GM23338 (cell line): ENCODE measurements around the gene SP100. TPM values are rescaled to one million over a fixed set of nuclear protein-coding genes. Genes with fewer than 3 reads are reported as not detected.

Source experiments
- ATAC-seq: fragments of 200-7000 bp; cut with Tn5 transposase; 3 replicates; pipeline ENCODE4 v1.9.1; 2020
- DNase-seq: peaks from one replicate; pipeline ENCODE4 v3.0.0-alpha.2; 2015; ENCODE audit warnings: low spot score
- H2AFZ ChIP-seq: fragments of 200-600 bp; sonication (generic); 2 replicates; pipeline ENCODE4 v1.8.0; 2016; ENCODE audit warnings: antibody characterized with exemption, mild to moderate bottlenecking, moderate library complexity
- H3F3A ChIP-seq: fragments of 200-600 bp; sonication (generic); replicated peaks from 2 replicates; pipeline ENCODE4 v1.8.0; 2017; ENCODE audit warnings: antibody characterized with exemption, mixed run types, low read depth
- H3K27ac ChIP-seq: fragments of 200-600 bp; sonication (generic); 2 replicates; pipeline ENCODE4 v1.6.1; 2016; ENCODE audit warnings: low read depth
- H3K27me3 ChIP-seq: fragments of 200-600 bp; sonication (generic); 2 replicates; pipeline ENCODE4 v1.8.0; 2016; ENCODE audit warnings: mild to moderate bottlenecking, mixed run types, moderate library complexity; ENCODE audit not compliant: insufficient read depth
- H3K36me3 ChIP-seq: fragments of 200-600 bp; sonication (generic); 2 replicates; pipeline ENCODE4 v1.8.0; 2016; ENCODE audit warnings: mild to moderate bottlenecking; ENCODE audit not compliant: insufficient read depth
- H3K4me1 ChIP-seq: fragments of 200-600 bp; sonication (generic); 2 replicates; pipeline ENCODE4 v1.8.0; 2016; ENCODE audit warnings: mild to moderate bottlenecking, moderate library complexity; ENCODE audit not compliant: insufficient read depth
- H3K4me2 ChIP-seq: fragments of 200-600 bp; sonication (generic); 2 replicates; pipeline ENCODE4 v1.7.1; 2017; ENCODE audit warnings: mixed run types
- H3K4me3 ChIP-seq: fragments of 200-600 bp; sonication (generic); 2 replicates; pipeline ENCODE4 v1.6.1; 2016; ENCODE audit warnings: mixed run types
- H3K79me2 ChIP-seq: fragments of 200-600 bp; sonication (generic); replicated peaks from 2 replicates; pipeline ENCODE4 v1.8.0; 2017; ENCODE audit warnings: mild to moderate bottlenecking; ENCODE audit not compliant: insufficient read depth
- H3K9me2 ChIP-seq: fragments of 200-600 bp; sonication (generic); 2 replicates; pipeline ENCODE4 v1.8.0; 2017; ENCODE audit not compliant: insufficient read depth
- H4K20me1 ChIP-seq: fragments of 200-600 bp; sonication (generic); replicated peaks from 2 replicates; pipeline ENCODE4 v1.8.0; 2017; ENCODE audit warnings: mild to moderate bottlenecking; ENCODE audit not compliant: insufficient read depth
- H3K27ac Mint-ChIP-seq: 2 replicates; pipeline ENCODE4 v1.8.0; 2020; ENCODE audit warnings: inconsistent platforms, mild to moderate bottlenecking, moderate library complexity, mixed read lengths
- H3K27me3 Mint-ChIP-seq: 3 replicates; pipeline ENCODE4 v1.8.0; 2022; ENCODE audit warnings: low read depth, mild to moderate bottlenecking, moderate library complexity, mixed read lengths, inconsistent platforms; ENCODE audit not compliant: insufficient read depth, poor library complexity
- H3K36me3 Mint-ChIP-seq: 3 replicates; pipeline ENCODE4 v1.8.0; 2021; ENCODE audit warnings: low read depth, mild to moderate bottlenecking, inconsistent platforms, moderate library complexity, mixed read lengths
- H3K4me1 Mint-ChIP-seq: 3 replicates; pipeline ENCODE4 v1.8.0; 2020; ENCODE audit warnings: mild to moderate bottlenecking, inconsistent platforms, mixed read lengths
- H3K4me3 Mint-ChIP-seq: 3 replicates; pipeline ENCODE4 v1.8.0; 2021; ENCODE audit warnings: moderate library complexity, mild to moderate bottlenecking, inconsistent platforms, mixed read lengths
- H3K9me3 Mint-ChIP-seq: 3 replicates; pipeline ENCODE4 v1.8.0; 2020; ENCODE audit warnings: moderate library complexity, mild to moderate bottlenecking, inconsistent platforms, mixed read lengths
- CREB1 ChIP-seq: fragments of 250-450 bp; sonication (Bioruptor Pico); IDR thresholded peaks from 2 replicates; pipeline ENCODE4 v1.5.0; 2020; ENCODE audit warnings: low read depth, mild to moderate bottlenecking, moderate library complexity
- CTCF ChIP-seq, 2 experiments: fragments of 200-600 bp in 1 of 2; sonication (generic) in 1 of 2; conservative IDR thresholded peaks; 2 replicates each; pipeline versions ENCODE4 v1.5.1 to v1.6.1; 2016 to 2017; ENCODE audit warnings: antibody characterized with exemption in 2 of 2, low read depth in 2 of 2, mild to moderate bottlenecking in 2 of 2, moderate library complexity in 1 of 2
- ETS1 ChIP-seq: IDR thresholded peaks from 2 replicates; pipeline ENCODE4 v1.6.1; 2016; ENCODE audit warnings: antibody characterized with exemption
- EZH2 ChIP-seq: fragments of 200-600 bp; sonication (generic); IDR thresholded peaks from one replicate; pipeline ENCODE4 v1.8.0; 2017; ENCODE audit warnings: antibody characterized with exemption, mild to moderate bottlenecking, low read depth; ENCODE audit not compliant: unreplicated experiment
- EZH2phosphoT487 ChIP-seq: fragments of 200-600 bp; sonication (generic); IDR thresholded peaks from one replicate; pipeline ENCODE4 v1.8.1; 2018; ENCODE audit warnings: antibody characterized with exemption; ENCODE audit not compliant: unreplicated experiment
- JUNB ChIP-seq: IDR thresholded peaks from one replicate; pipeline ENCODE4 v1.6.1; 2016; ENCODE audit warnings: antibody characterized with exemption; ENCODE audit not compliant: unreplicated experiment
- NANOG ChIP-seq: IDR thresholded peaks from 2 replicates; pipeline ENCODE4 v1.6.1; 2016; ENCODE audit warnings: antibody characterized with exemption, borderline replicate concordance
- POLR2AphosphoS5 ChIP-seq: IDR thresholded peaks from 2 replicates; pipeline ENCODE4 v1.6.1; 2016; ENCODE audit warnings: antibody characterized with exemption, low read depth
- REST ChIP-seq: IDR thresholded peaks from one replicate; pipeline ENCODE4 v1.6.1; 2018; ENCODE audit warnings: antibody characterized with exemption; ENCODE audit not compliant: unreplicated experiment
- STAT1 ChIP-seq: IDR thresholded peaks from one replicate; pipeline ENCODE4 v1.6.1; 2016; ENCODE audit warnings: antibody characterized with exemption; ENCODE audit not compliant: unreplicated experiment
- ZNF114 ChIP-seq: fragments of 250-450 bp; sonication (Bioruptor Pico); IDR thresholded peaks from 2 replicates; pipeline ENCODE4 v1.5.0; 2020; ENCODE audit warnings: mild to moderate bottlenecking, moderate library complexity
- ZNF331 ChIP-seq: fragments of 250-450 bp; sonication (Bioruptor Pico); IDR thresholded peaks from 2 replicates; pipeline ENCODE4 v1.5.0; 2020; ENCODE audit warnings: low read depth, mild to moderate bottlenecking, moderate library complexity
- ZNF462 ChIP-seq: fragments of 250-450 bp; sonication (Bioruptor Pico); IDR thresholded peaks from 2 replicates; pipeline ENCODE4 v1.5.0; 2020; ENCODE audit warnings: mild to moderate bottlenecking, moderate library complexity
- polyA plus RNA-seq: library from polyadenylated mRNA; unstranded; fragments of >200 nt; fragmentation: Nextera tagmentation; extraction: Ambion mirVana; gene quantifications from 2 replicates; pipeline ENCODE4 v1.2.1, GENCODE V29; 2016
- total RNA-seq: library from RNA; depleted of rRNA; stranded (reverse); fragments of >200 nt; shearing (Covaris generic); gene quantifications from 2 replicates; pipeline ENCODE4 v1.2.3, GENCODE V29; 2014

The SP100 gene
- total and polyA plus RNA-seq, 2 experiments from 2014 or later, result 0.44 to 0.73 TPM

- TF ChIP-seq ZNF114 (no peak), CREB1 (no peak), EZH2phosphoT487 (no peak), JUNB (no peak)
Measured at GRCh38 chr2:230413479-230413878, 2.5 kb upstream of the SP100 start (continued).

- Histone ChIP-seq H3K4me1 (no peaks in the 10 kb centered on the region), H2AFZ (no peak overlapping the region), H3K27ac (no peak overlapping the region), H3K9me2 (no peaks in the 10 kb centered on the region; the same call in 1 of the 2 replicates), H3K4me3 (no peak overlapping the region), H3K79me2 (no peaks in the 10 kb centered on the region), H3K4me2 (no peak overlapping the region), H4K20me1 (no peaks in the 10 kb centered on the region), H3K36me3 (no peaks in the 10 kb centered on the region), H3K27me3 (peaks cover 20% of the 10 kb centered on the region), H3F3A (no peaks in the 10 kb centered on the region)
- ATAC-seq (no peak), DNase-seq (no peak)
- Mint-ChIP-seq H3K9me3 (no peaks in the 10 kb centered on the region; the same call in 2 of the 3 replicates), H3K36me3 (no peaks in the 10 kb centered on the region), H3K27ac (no peak overlapping the region), H3K4me3 (no peak overlapping the region), H3K4me1 (peaks cover 7% of the 10 kb centered on the region; the same call in 2 of the 3 replicates), H3K27me3 (peaks cover 26% of the 10 kb centered on the region)
- TF ChIP-seq CREB1 (no peak), STAT1 (no peak), EZH2phosphoT487 (no peak), REST (no peak), EZH2 (no peak), POLR2AphosphoS5 (no peak), CTCF (conservative IDR thresholded peaks at IDR 0.05; ENCODE audit: low read depth in 2 of 2) (no peak), NANOG (no peak), ZNF331 (CRISPR knock-in tag) (no peak), ZNF462 (CRISPR knock-in tag) (no peak), ZNF114 (no peak), ETS1 (no peak), JUNB (no peak)
Measured at GRCh38 chr2:230414302-230414701, 1.7 kb upstream of the SP100 start.
